Fibroblast of lung (primary cell): ENCODE data around the gene CDX1. TPM values are rescaled to one million over a fixed set of nuclear protein-coding genes. Genes with fewer than 3 reads are reported as not detected.
A peak's percentile ranks its signal among the peaks of the same experiment; 100 is the strongest.

Experiments
- DNase-seq, 2 donors: peaks; one replicate each; pipeline versions ENCODE4 v3.0.0 to v3.0.0-alpha.2; 2010; ENCODE audit warnings: low read depth in 2 of 2
- H2AFZ ChIP-seq: 2 replicates; pipeline ENCODE4 v1.5.1; 2012; ENCODE audit warnings: low read length, control low read depth, inconsistent platforms
- H3K27ac ChIP-seq: 2 replicates; pipeline ENCODE4 v1.5.1; 2011; ENCODE audit warnings: low read length, control low read depth; ENCODE audit not compliant: insufficient read depth
- H3K27me3 ChIP-seq: 2 replicates; pipeline ENCODE4 v1.5.1; 2011; ENCODE audit warnings: mild to moderate bottlenecking, low read length; ENCODE audit not compliant: control insufficient read depth, insufficient read depth
- H3K36me3 ChIP-seq: 2 replicates; pipeline ENCODE4 v1.5.1; 2011; ENCODE audit warnings: low read length; ENCODE audit not compliant: control insufficient read depth, insufficient read depth
- H3K4me1 ChIP-seq: 2 replicates; pipeline ENCODE4 v1.5.1; 2011; ENCODE audit warnings: low read length; ENCODE audit not compliant: control insufficient read depth, insufficient read depth; ENCODE audit errors: extremely low read depth
- H3K4me2 ChIP-seq: 2 replicates; pipeline ENCODE4 v1.5.1; 2011; ENCODE audit warnings: low read length, control low read depth; ENCODE audit not compliant: insufficient read depth; ENCODE audit errors: extremely low read depth
- H3K4me3 ChIP-seq, 4 experiments: fragments of 200-600 bp in 1 of 4; sonication (generic) in 1 of 4; replicated peaks in 1 of 4; 2 replicates each; pipeline ENCODE4 v1.5.1; 2011 to 2016; ENCODE audit warnings: low read length in 4 of 4, low read depth in 3 of 4, mild to moderate bottlenecking in 3 of 4, control low read depth in 2 of 4, inconsistent platforms in 1 of 4, mixed read lengths in 1 of 4; ENCODE audit not compliant: insufficient read depth in 1 of 4; ENCODE audit errors: control extremely low read depth in 1 of 4
- H3K79me2 ChIP-seq: 2 replicates; pipeline ENCODE4 v1.5.1; 2012; ENCODE audit warnings: mild to moderate bottlenecking, low read length, inconsistent platforms; ENCODE audit not compliant: control insufficient read depth, insufficient read depth
- H3K9ac ChIP-seq: 2 replicates; pipeline ENCODE4 v1.5.1; 2011; ENCODE audit warnings: mild to moderate bottlenecking, low read length, control low read depth; ENCODE audit not compliant: insufficient read depth
- H3K9me3 ChIP-seq: 2 replicates; pipeline ENCODE4 v1.5.1; 2012; ENCODE audit warnings: low read depth, low read length; ENCODE audit not compliant: control insufficient read depth, insufficient read depth
- H4K20me1 ChIP-seq: 2 replicates; pipeline ENCODE4 v1.5.1; 2011; ENCODE audit warnings: low read length; ENCODE audit not compliant: control insufficient read depth, insufficient read depth; ENCODE audit errors: extremely low read depth
- EZH2 ChIP-seq: IDR thresholded peaks from 2 replicates; pipeline ENCODE4 v1.5.1; 2012; ENCODE audit warnings: low read length, control low read depth, mild to moderate bottlenecking; ENCODE audit errors: missing control alignments
- polyA plus RNA-seq, 2 donors: library from polyadenylated mRNA; depleted of rRNA in 1 of 2; stranded (reverse) in 1 of 2; unstranded in 1 of 2; fragments of >200 nt; gene quantifications; 2 replicates each; pipeline ENCODE4 v1.2.1, GENCODE V29; 2011 to 2012; ENCODE audit warnings: missing spikeins in 1 of 2
- total RNA-seq: library from RNA; depleted of rRNA; stranded (reverse); fragments of >200 nt; gene quantifications from 2 replicates; pipeline ENCODE4 v1.2.1, GENCODE V29; 2014
- TF ChIP-seq, protein P1 (sequence below), 2 donors: IDR thresholded peaks in 1 of 2; conservative IDR thresholded peaks in 1 of 2; 1 replicate in 1 of 2; 2 replicates in 1 of 2; pipeline ENCODE4 v1.5.1; 2011 to 2012; ENCODE audit warnings: low read length in 2 of 2, control low read depth in 1 of 2, inconsistent platforms in 1 of 2, low read depth in 1 of 2, mild to moderate bottlenecking in 1 of 2

Gene CDX1
- total and polyA plus RNA-seq, 2 donors (not counting 1 experiment from before 2014, with no cell fraction given): 0.33 to 1.8 TPM

GRCh38 chr5:150155258-150156026, 11.1 kb upstream of the CDX1 start, which contains the start of gene PDGFRB:
Gene PDGFRB (minus strand): TSS chr5:150155845. CDS start chr5:150137047, 18,798 bp downstream.
- H3K4me1 ChIP-seq: peaks cover 37% of the 10 kb centered on the region
- H3K4me3 ChIP-seq: peak within 1 kb of the TSS; percentile 75 to 99 (median 82)
- peak within 1 kb of the TSS; percentile 87 for H3K9ac ChIP-seq
- H2AFZ ChIP-seq: no peak within 1 kb of the TSS
- no peak for TF ChIP-seq EZH2
- TF ChIP-seq, protein P1, sequence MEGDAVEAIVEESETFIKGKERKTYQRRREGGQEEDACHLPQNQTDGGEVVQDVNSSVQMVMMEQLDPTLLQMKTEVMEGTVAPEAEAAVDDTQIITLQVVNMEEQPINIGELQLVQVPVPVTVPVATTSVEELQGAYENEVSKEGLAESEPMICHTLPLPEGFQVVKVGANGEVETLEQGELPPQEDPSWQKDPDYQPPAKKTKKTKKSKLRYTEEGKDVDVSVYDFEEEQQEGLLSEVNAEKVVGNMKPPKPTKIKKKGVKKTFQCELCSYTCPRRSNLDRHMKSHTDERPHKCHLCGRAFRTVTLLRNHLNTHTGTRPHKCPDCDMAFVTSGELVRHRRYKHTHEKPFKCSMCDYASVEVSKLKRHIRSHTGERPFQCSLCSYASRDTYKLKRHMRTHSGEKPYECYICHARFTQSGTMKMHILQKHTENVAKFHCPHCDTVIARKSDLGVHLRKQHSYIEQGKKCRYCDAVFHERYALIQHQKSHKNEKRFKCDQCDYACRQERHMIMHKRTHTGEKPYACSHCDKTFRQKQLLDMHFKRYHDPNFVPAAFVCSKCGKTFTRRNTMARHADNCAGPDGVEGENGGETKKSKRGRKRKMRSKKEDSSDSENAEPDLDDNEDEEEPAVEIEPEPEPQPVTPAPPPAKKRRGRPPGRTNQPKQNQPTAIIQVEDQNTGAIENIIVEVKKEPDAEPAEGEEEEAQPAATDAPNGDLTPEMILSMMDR (conservative IDR thresholded peaks at IDR 0.05 in 1 of 2, IDR thresholded peaks at IDR 0.05 in 1 of 2; ENCODE audit: low read depth in 1 of 2, low read length in 2 of 2): peak; percentile 13 to 17
- H3K4me2 ChIP-seq: peak within 1 kb of the TSS; percentile 92
- peaks cover 51% of the 10 kb centered on the region for H3K79me2 ChIP-seq
- peak; percentile 87 to 94 for DNase-seq
- no peaks in the 10 kb centered on the region for H3K9me3 ChIP-seq
- peaks cover 6% of the 10 kb centered on the region for H3K36me3 ChIP-seq
- H4K20me1 ChIP-seq: no peaks in the 10 kb centered on the region
- H3K27ac ChIP-seq: peak within 1 kb of the TSS; percentile 86
- no peaks in the 10 kb centered on the region for H3K27me3 ChIP-seq

DNA sequence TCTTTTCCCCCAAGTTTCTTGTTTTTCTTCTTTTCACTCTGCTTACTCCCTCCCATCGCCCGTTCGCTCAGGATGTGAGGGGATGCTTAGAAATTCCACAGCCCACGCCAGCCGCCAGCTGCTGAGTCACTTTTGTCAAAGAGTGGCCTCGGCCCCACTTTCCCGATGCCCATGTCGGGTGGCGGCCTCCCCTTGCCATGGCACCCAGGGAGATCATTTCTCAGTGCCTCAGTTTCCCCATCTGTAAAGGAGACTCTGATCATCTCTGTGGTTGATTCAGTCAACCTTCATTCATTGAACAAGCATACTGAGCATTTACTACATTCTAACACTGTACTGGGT, 10.6 kb upstream of the CDX1 start:
- DNase-seq: no peak
- peaks cover 6% of the 10 kb centered on the region for H3K36me3 ChIP-seq
- H3K27me3 ChIP-seq: no peaks in the 10 kb centered on the region
- TF ChIP-seq EZH2: no peak
- TF ChIP-seq, protein P1 (conservative IDR thresholded peaks at IDR 0.05 in 1 of 2, IDR thresholded peaks at IDR 0.05 in 1 of 2; ENCODE audit: low read depth in 1 of 2, low read length in 2 of 2): no peak
- H3K4me3 ChIP-seq: peak overlapping the region; percentile 30 to 99 (median 82)
- H3K79me2 ChIP-seq: peaks cover 45% of the 10 kb centered on the region
- H3K4me1 ChIP-seq: peaks cover 38% of the 10 kb centered on the region
- peak overlapping the region; percentile 92 for H3K4me2 ChIP-seq
- no peaks in the 10 kb centered on the region for H3K9me3 ChIP-seq
- H4K20me1 ChIP-seq: no peaks in the 10 kb centered on the region
- peak overlapping the region; percentile 86 for H3K27ac ChIP-seq
- peak overlapping the region; percentile 33 for H3K9ac ChIP-seq
- H2AFZ ChIP-seq: no peak overlapping the region

DNA sequence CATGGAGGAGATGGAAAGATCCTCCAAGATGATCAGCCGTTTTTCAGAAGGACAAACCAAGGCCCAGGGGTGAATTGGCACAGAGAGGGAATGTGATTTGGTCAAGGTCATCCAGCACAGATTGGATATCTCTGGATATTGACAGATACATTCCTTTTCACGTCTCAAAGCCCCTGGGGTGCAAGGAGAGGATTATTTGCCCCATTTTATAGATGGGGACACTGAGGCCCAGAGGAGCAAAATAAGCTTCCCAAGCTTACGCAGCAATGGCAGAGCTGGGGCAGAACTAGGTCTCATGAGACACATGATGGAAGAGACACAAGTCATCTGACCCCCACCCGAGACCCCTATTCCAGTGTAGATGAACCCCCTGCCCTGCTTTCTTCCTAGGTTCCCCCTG, 10.0 kb upstream of the CDX1 start:
- TF ChIP-seq EZH2: no peak
- TF ChIP-seq, protein P1 (conservative IDR thresholded peaks at IDR 0.05 in 1 of 2, IDR thresholded peaks at IDR 0.05 in 1 of 2; ENCODE audit: low read depth in 1 of 2, low read length in 2 of 2): no peak
- Histone ChIP-seq H3K4me3 (peak overlapping the region in 1 of 4 experiments; percentile 99), H3K4me2 (no peak overlapping the region), H3K79me2 (peaks cover 40% of the 10 kb centered on the region), H3K9me3 (no peaks in the 10 kb centered on the region), H3K27ac (peak overlapping the region; percentile 86), H3K36me3 (peaks cover 4% of the 10 kb centered on the region), H3K9ac (no peak overlapping the region), H3K27me3 (no peaks in the 10 kb centered on the region), H3K4me1 (peaks cover 41% of the 10 kb centered on the region), H4K20me1 (no peaks in the 10 kb centered on the region), H2AFZ (no peak overlapping the region)
- no peak for DNase-seq
